Tibial artery (tissue), 4 donors: Measurements from ENCODE around the gene IER3IP1.

Source experiments
- DNase-seq, 2 donors: peaks; one replicate each; pipeline ENCODE4 v3.0.0-alpha.2; 2019
- H3K27ac ChIP-seq, 2 donors: fragments of 200-600 bp; sonication (generic) in 1 of 2; 1 replicate in 1 of 2; 2 replicates in 1 of 2; pipeline ENCODE4 v1.5.1; 2018 to 2019; ENCODE audit warnings: mild to moderate bottlenecking in 1 of 2
- H3K27me3 ChIP-seq, 2 donors: fragments of 200-600 bp; sonication (generic) in 1 of 2; one replicate each; pipeline versions ENCODE4 v1.5.1 to v1.6.0; 2016 to 2019
- H3K36me3 ChIP-seq, 3 donors: fragments of 200-600 bp; sonication (generic) in 2 of 3; one replicate each; pipeline ENCODE4 v1.5.1; 2016 to 2019; ENCODE audit warnings: mild to moderate bottlenecking in 2 of 3
- H3K4me1 ChIP-seq, 4 donors: fragments of 200-600 bp; sonication (generic) in 2 of 4; 1 replicate in 3 of 4; 2 replicates in 1 of 4; pipeline ENCODE4 v1.5.1; 2016 to 2019
- H3K4me3 ChIP-seq, 2 donors: fragments of 200-600 bp; sonication (generic) in 1 of 2; 1 replicate in 1 of 2; 2 replicates in 1 of 2; pipeline ENCODE4 v1.5.1; 2018 to 2019; ENCODE audit warnings: mild to moderate bottlenecking in 2 of 2
- H3K9me3 ChIP-seq, 3 donors: fragments of 200-600 bp; sonication (generic) in 1 of 3; one replicate each; pipeline ENCODE4 v1.5.1; 2016 to 2019
- CTCF ChIP-seq, 2 experiments: fragments of 200-600 bp in 1 of 2; fragments of 450-650 bp in 1 of 2; IDR thresholded peaks; one replicate each; pipeline ENCODE4 v1.5.1; 2017 to 2019; ENCODE audit warnings: antibody characterized with exemption in 2 of 2, mild to moderate bottlenecking in 1 of 2, moderate library complexity in 1 of 2
- intact Hi-C: fragments of 100-400 bp; cut with DNase I; formaldehyde crosslinking; loops from one replicate; pipeline ENCODE4 v1.15.0; 2023; ENCODE audit warnings: low total_unique reads

IER3IP1 gene

GRCh38 chr18:47108373-47108772 is 67.8 kb downstream of the IER3IP1 start:
- DNase-seq, result no peak
- H3K36me3 ChIP-seq, result peaks cover 51 to 90% (median 59%) of the 10 kb centered on the region in 3 donors
- intact Hi-C loops, result loop anchor here (10.0 kb wide), 1 partner anchor 96 kb away; no protein-coding TSS in a partner anchor

More at GRCh38 chr18:47108373-47108772, 67.8 kb downstream of the IER3IP1 start:
- no peaks in the 10 kb centered on the region for H3K9me3 ChIP-seq
- H3K4me3 ChIP-seq, result no peak overlapping the region
- H3K27me3 ChIP-seq, result no peaks in the 10 kb centered on the region
- no peak for TF ChIP-seq CTCF (IDR thresholded peaks at IDR 0.05)
- H3K27ac ChIP-seq, result no peak overlapping the region
- H3K4me1 ChIP-seq, result no peaks in the 10 kb centered on the region
